SK-N-SH (cell line): Measurements from ENCODE around the gene AGBL4. TPM values are rescaled to one million over a fixed set of nuclear protein-coding genes. Genes with fewer than 3 reads are reported as not detected.

ENCODE experiments used
- CTCF ChIA-PET: fragments of 300-600, 350-600 bp; formaldehyde crosslinking; extraction: SDS; loops from one replicate; lab custom pipeline; 2021; lab: Yijun Ruan, JAX
- POLR2A ChIA-PET: fragments of 350-600 bp; sonication (Branson Sonifier 250); formaldehyde crosslinking; extraction: SDS; loops from one replicate; lab custom pipeline; 2020; ENCODE audit warnings: antibody characterized with exemption, inconsistent platforms; lab: Yijun Ruan, JAX
- DNase-seq: peaks from one replicate; pipeline ENCODE4 v3.0.0; 2012
- H2AFZ ChIP-seq: fragments of 200-600 bp; sonication (generic); 2 replicates; pipeline ENCODE4 v1.8.1; 2016; ENCODE audit warnings: antibody characterized with exemption, mild to moderate bottlenecking, low read depth
- H3F3A ChIP-seq: fragments of 200-600 bp; sonication (generic); replicated peaks from 2 replicates; pipeline ENCODE3; 2016; ENCODE audit warnings: antibody characterized with exemption, mild to moderate bottlenecking; ENCODE audit not compliant: insufficient read depth
- H3K27ac ChIP-seq, 2 experiments: fragments of 200-500 bp in 1 of 2; fragments of 200-600 bp in 1 of 2; sonication (Bioruptor generic) in 1 of 2; sonication (generic), shearing (Covaris generic) in 1 of 2; 2 replicates each; pipeline versions ENCODE4 v1.5.1 to v1.6.1; 2014 to 2016; ENCODE audit warnings: low read depth in 2 of 2, inconsistent platforms in 1 of 2, low read length in 1 of 2, mild to moderate bottlenecking in 1 of 2, mixed read lengths in 1 of 2
- H3K27me3 ChIP-seq: fragments of 200-600 bp; sonication (generic), shearing (Covaris generic); 2 replicates; pipeline ENCODE4 v1.6.1; 2016; ENCODE audit warnings: mixed run types; ENCODE audit not compliant: insufficient read depth
- H3K36me3 ChIP-seq, 2 experiments: fragments of 200-500 bp in 1 of 2; fragments of 200-600 bp in 1 of 2; sonication (Bioruptor generic) in 1 of 2; sonication (generic) in 1 of 2; replicated peaks in 1 of 2; 2 replicates each; pipeline versions ENCODE3 to v1.5.1; 2014 to 2016; ENCODE audit warnings: low read length in 1 of 2, mild to moderate bottlenecking in 1 of 2; ENCODE audit not compliant: insufficient read depth in 2 of 2, control insufficient read depth in 1 of 2
- H3K4me1 ChIP-seq, 2 experiments: fragments of 200-500 bp in 1 of 2; fragments of 200-600 bp in 1 of 2; sonication (Bioruptor generic) in 1 of 2; sonication (generic), shearing (Covaris generic) in 1 of 2; 2 replicates each; pipeline versions ENCODE4 v1.5.1 to v1.6.1; 2014 to 2016; ENCODE audit warnings: low read depth in 1 of 2, low read length in 1 of 2, mixed run types in 1 of 2; ENCODE audit not compliant: insufficient read depth in 2 of 2, control insufficient read depth in 1 of 2
- H3K4me2 ChIP-seq: fragments of 200-600 bp; sonication (generic), shearing (Covaris generic); 2 replicates; pipeline ENCODE4 v1.6.1; 2017; ENCODE audit warnings: mixed run types
- H3K4me3 ChIP-seq, 2 experiments: fragments of 200-500 bp in 1 of 2; fragments of 200-600 bp in 1 of 2; sonication (Bioruptor generic) in 1 of 2; sonication (generic), shearing (Covaris generic) in 1 of 2; 2 replicates each; pipeline versions ENCODE4 v1.5.1 to v1.8.1; 2014 to 2016; ENCODE audit warnings: low read depth in 2 of 2, inconsistent platforms in 1 of 2, low read length in 1 of 2, mild to moderate bottlenecking in 1 of 2, mixed read lengths in 1 of 2, moderate library complexity in 1 of 2
- H3K79me2 ChIP-seq: fragments of 200-600 bp; sonication (generic); 2 replicates; pipeline ENCODE4 v1.8.1; 2017; ENCODE audit warnings: mild to moderate bottlenecking; ENCODE audit not compliant: insufficient read depth
- H3K9ac ChIP-seq: fragments of 200-600 bp; sonication (generic); 2 replicates; pipeline ENCODE4 v1.6.1; 2017; ENCODE audit warnings: mixed run types
- H3K9me2 ChIP-seq: fragments of 200-600 bp; sonication (generic); 2 replicates; pipeline ENCODE4 v1.6.1; 2017; ENCODE audit warnings: mixed run types
- H3K9me3 ChIP-seq: fragments of 200-600 bp; sonication (generic); 2 replicates; pipeline ENCODE4 v1.6.1; 2017; ENCODE audit warnings: mixed run types, mild to moderate bottlenecking, moderate library complexity
- H4K20me1 ChIP-seq: fragments of 200-600 bp; sonication (generic); 2 replicates; pipeline ENCODE4 v1.6.1; 2017; ENCODE audit warnings: mild to moderate bottlenecking, mixed run types; ENCODE audit not compliant: insufficient read depth
- ELF1 ChIP-seq: IDR thresholded peaks from 2 replicates; pipeline ENCODE4 v1.4.0; 2012
- FOXJ3 ChIP-seq: sonication (generic); formaldehyde crosslinking; IDR thresholded peaks from 2 replicates; pipeline ENCODE4 v1.5.1; 2020; ENCODE audit warnings: mild to moderate bottlenecking, missing genetic modification reagents
- FOXM1 ChIP-seq: IDR thresholded peaks from 2 replicates; pipeline ENCODE4 v1.4.0; 2012; ENCODE audit warnings: low read depth, mild to moderate bottlenecking
- MXI1 ChIP-seq: IDR thresholded peaks from 2 replicates; pipeline ENCODE4 v1.6.1; 2012; ENCODE audit warnings: mild to moderate bottlenecking, low read depth, low read length, improper control_type of control experiment
- RAD21 ChIP-seq: IDR thresholded peaks from 2 replicates; pipeline ENCODE4 v1.6.1; 2012; ENCODE audit warnings: mild to moderate bottlenecking, low read length
- RXRA ChIP-seq: IDR thresholded peaks from 2 replicates; pipeline ENCODE4 v1.4.0; 2012; ENCODE audit warnings: low read depth, mild to moderate bottlenecking, borderline replicate concordance
- SIN3A ChIP-seq: IDR thresholded peaks from 2 replicates; pipeline ENCODE4 v1.6.1; 2012; ENCODE audit warnings: low read depth, mild to moderate bottlenecking, low read length, moderate library complexity, borderline replicate concordance
- TEAD4 ChIP-seq: IDR thresholded peaks from 2 replicates; pipeline ENCODE4 v1.4.0; 2012; ENCODE audit warnings: mild to moderate bottlenecking, borderline replicate concordance; ENCODE audit not compliant: insufficient read depth
- WGBS: methylation state at CpG from one replicate; pipeline ENCODE4 v1.1.6; 2017; ENCODE audit warnings: low lambda C conversion rate; 5-methylcytosine and 5-hydroxymethylcytosine counted together
- polyA plus RNA-seq, 3 experiments: library from polyadenylated mRNA; depleted of rRNA; stranded (reverse); fragments of >200 nt; gene quantifications; 2 replicates each; pipeline ENCODE4 v1.2.3, GENCODE V29; 2012
- TF ChIP-seq, protein P1 (sequence below): IDR thresholded peaks from 2 replicates; pipeline ENCODE4 v1.4.0; 2012; ENCODE audit warnings: low read depth, borderline replicate concordance
- TF ChIP-seq, protein P2 (sequence below): fragments of 150-350 bp; IDR thresholded peaks from 2 replicates; pipeline ENCODE4 v1.6.1; 2016; ENCODE audit warnings: mild to moderate bottlenecking, low read depth, low read length
- TF ChIP-seq, protein P3 (sequence below): IDR thresholded peaks from 2 replicates; pipeline ENCODE4; 2012

AGBL4 gene
- polyA plus RNA-seq, 1 of the 3 experiments (the other 2 are of a cell fraction) = 0.07 TPM

DNA sequence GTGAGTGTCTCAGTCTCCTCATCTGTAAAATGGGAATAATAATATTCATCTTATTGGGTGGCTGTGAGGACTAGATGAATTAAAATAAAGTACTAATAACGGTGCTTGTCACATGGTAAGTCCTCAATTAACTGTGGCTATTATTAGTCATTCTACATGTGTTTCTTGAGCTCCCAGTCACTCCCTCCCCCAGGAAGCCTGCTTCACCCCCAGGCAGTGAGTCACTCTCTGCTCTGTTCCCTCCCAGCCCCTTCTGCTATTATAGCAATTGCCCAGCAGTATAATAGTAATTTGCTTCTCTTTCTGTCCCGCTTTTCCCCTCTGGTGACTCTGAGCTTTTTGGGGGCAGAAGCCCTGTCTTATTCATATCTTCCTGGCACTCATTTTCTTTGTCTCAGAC is 1349.1 kb downstream of the AGBL4 start (continued):
- TF ChIP-seq, protein P1, sequence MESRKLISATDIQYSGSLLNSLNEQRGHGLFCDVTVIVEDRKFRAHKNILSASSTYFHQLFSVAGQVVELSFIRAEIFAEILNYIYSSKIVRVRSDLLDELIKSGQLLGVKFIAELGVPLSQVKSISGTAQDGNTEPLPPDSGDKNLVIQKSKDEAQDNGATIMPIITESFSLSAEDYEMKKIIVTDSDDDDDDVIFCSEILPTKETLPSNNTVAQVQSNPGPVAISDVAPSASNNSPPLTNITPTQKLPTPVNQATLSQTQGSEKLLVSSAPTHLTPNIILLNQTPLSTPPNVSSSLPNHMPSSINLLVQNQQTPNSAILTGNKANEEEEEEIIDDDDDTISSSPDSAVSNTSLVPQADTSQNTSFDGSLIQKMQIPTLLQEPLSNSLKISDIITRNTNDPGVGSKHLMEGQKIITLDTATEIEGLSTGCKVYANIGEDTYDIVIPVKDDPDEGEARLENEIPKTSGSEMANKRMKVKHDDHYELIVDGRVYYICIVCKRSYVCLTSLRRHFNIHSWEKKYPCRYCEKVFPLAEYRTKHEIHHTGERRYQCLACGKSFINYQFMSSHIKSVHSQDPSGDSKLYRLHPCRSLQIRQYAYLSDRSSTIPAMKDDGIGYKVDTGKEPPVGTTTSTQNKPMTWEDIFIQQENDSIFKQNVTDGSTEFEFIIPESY = no peak
- TF ChIP-seq FOXM1 = no peak
- no peak for TF ChIP-seq ELF1
- TF ChIP-seq, protein P2, sequence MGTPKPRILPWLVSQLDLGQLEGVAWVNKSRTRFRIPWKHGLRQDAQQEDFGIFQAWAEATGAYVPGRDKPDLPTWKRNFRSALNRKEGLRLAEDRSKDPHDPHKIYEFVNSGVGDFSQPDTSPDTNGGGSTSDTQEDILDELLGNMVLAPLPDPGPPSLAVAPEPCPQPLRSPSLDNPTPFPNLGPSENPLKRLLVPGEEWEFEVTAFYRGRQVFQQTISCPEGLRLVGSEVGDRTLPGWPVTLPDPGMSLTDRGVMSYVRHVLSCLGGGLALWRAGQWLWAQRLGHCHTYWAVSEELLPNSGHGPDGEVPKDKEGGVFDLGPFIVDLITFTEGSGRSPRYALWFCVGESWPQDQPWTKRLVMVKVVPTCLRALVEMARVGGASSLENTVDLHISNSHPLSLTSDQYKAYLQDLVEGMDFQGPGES = no peak
- TF ChIP-seq SIN3A = no peak
- TF ChIP-seq MXI1 = no peak

DNA sequence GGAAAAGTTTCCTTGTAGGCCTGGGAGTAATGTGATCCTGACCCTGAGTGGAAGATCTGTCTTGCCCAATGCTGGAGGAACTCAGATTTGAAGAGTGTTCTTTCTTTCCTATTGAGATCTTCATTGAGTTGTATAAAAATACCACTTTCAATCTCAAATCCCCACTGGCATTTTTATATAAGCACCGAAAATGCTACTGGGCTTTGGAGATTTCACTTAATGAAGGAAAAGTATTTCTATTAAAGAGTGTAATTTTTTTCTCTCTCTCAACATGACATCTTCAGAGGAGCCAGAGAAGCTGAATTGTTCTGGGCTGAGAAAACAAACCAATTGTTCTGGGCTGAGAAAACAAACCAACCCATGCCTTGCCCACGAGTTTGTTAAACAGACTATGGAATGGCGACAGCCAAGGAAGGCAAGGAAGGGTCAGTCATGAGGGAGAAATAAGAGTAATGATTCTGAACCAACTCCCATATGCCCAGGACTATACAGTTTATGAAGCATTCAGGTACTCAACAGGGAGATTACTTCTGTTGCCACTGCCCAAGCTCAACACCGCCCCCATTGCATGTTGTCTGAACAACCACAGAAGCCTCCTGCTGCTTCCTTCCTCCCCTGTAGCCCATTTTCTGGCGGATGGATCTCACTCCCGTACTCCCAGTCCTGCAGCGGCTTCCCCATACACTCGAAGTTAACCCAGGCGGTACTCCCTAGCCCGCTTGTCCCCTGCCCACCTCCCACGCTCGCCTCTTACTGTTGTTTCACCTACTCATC is 1350.2 kb downstream of the AGBL4 start:
- Histone ChIP-seq H3K4me1 (peaks cover 0 to 17% of the 10 kb centered on the region in 2 experiments; a peak in 1 of 4 replicates), H3K79me2 (no peaks in the 10 kb centered on the region), H3K9me2 (no peaks in the 10 kb centered on the region), H3K4me2 (no peak overlapping the region), H3K9me3 (no peaks in the 10 kb centered on the region), H3K4me3 (no peak overlapping the region; a peak in 1 of 4 replicates), H3K9ac (no peak overlapping the region), H3F3A (no peaks in the 10 kb centered on the region), H4K20me1 (no peaks in the 10 kb centered on the region), H3K27ac (no peak overlapping the region), H3K27me3 (no peaks in the 10 kb centered on the region), H3K36me3 (no peaks in the 10 kb centered on the region)
- no peak for DNase-seq
- 86% methylated on average over 12 of the region's 12 CpGs for WGBS
- POLR2A ChIA-PET = no interaction called here
- CTCF ChIA-PET = interaction anchor here (1.0 to 13.2 kb wide), 8 partner anchors 16 to 144 kb away, joined by 3 to 162 read pairs (median 5); no protein-coding TSS in a partner anchor
- TF ChIP-seq, protein P3, sequence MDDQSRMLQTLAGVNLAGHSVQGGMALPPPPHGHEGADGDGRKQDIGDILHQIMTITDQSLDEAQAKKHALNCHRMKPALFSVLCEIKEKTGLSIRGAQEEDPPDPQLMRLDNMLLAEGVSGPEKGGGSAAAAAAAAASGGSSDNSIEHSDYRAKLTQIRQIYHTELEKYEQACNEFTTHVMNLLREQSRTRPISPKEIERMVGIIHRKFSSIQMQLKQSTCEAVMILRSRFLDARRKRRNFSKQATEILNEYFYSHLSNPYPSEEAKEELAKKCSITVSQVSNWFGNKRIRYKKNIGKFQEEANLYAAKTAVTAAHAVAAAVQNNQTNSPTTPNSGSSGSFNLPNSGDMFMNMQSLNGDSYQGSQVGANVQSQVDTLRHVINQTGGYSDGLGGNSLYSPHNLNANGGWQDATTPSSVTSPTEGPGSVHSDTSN = no peak
- TF ChIP-seq RXRA = no peak
- TF ChIP-seq ELF1 = no peak
- 0 out of 2 replicates have a peak, but pooled peaks have one; percentile 4 for TF ChIP-seq RAD21
- TF ChIP-seq, all 33 proteins: peak for 1
- H2AFZ ChIP-seq = no peak overlapping the region

DNA sequence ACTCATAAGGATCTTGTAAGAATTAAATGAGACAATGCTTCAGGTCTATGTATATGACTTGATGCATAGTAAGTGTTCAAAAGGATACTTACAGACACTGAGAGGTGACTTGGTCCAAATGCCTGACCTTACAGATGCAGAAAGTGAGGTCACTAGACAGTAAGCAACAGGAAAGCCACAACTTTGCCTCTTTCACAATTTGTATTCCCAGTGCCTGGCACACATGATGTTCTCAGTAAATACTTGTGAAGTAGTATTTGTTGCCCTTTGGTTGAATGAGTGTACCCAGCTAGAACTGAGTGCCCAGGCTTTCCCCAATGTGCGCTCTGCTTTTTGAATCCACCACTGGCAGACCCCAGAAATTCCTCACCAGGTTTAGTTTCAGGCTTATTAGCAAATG is 1352.2 kb downstream of the AGBL4 start:
- no peaks in the 10 kb centered on the region for H3K79me2 ChIP-seq
- H3F3A ChIP-seq = no peaks in the 10 kb centered on the region
- H3K4me3 ChIP-seq = no peak overlapping the region
- no peaks in the 10 kb centered on the region for H3K9me2 ChIP-seq
- H3K27ac ChIP-seq = no peak overlapping the region
- POLR2A ChIA-PET = no interaction called here
- no peaks in the 10 kb centered on the region for H3K27me3 ChIP-seq
- no peak for DNase-seq
- H4K20me1 ChIP-seq = no peaks in the 10 kb centered on the region
- H3K4me2 ChIP-seq = no peak overlapping the region
- H3K9ac ChIP-seq = no peak overlapping the region
- TF ChIP-seq FOXJ3 (CRISPR knock-in tag) (no peak), TEAD4 (no peak)
- H3K36me3 ChIP-seq = no peaks in the 10 kb centered on the region
- CTCF ChIA-PET = interaction anchor here (1.2 to 13.2 kb wide), 6 partner anchors 14 to 1677 kb away, joined by 3 to 162 read pairs (median 6); no protein-coding TSS in a partner anchor
- peaks cover 0 to 14% of the 10 kb centered on the region in 2 experiments; a peak in 1 of 4 replicates for H3K4me1 ChIP-seq
- 0% methylated on average over 1 of the region's 1 CpG for WGBS
- H3K9me3 ChIP-seq = no peaks in the 10 kb centered on the region
- no peak overlapping the region for H2AFZ ChIP-seq
